ENCODE results near the gene ZNF718. TPM values are rescaled to one million over a fixed set of nuclear protein-coding genes. Genes with fewer than 3 reads are reported as not detected.
A peak's percentile ranks its signal among the peaks of the same experiment; 100 is the strongest.
"Not testable (repeated sequence)": the region's sequence is repeated elsewhere in the genome, so short reads cannot be mapped to it uniquely, and the experiment has no call there.

The ZNF718 gene
- total RNA-seq, 2 donors from 2014 or later = 2.0 to 6.3 TPM

DNA sequence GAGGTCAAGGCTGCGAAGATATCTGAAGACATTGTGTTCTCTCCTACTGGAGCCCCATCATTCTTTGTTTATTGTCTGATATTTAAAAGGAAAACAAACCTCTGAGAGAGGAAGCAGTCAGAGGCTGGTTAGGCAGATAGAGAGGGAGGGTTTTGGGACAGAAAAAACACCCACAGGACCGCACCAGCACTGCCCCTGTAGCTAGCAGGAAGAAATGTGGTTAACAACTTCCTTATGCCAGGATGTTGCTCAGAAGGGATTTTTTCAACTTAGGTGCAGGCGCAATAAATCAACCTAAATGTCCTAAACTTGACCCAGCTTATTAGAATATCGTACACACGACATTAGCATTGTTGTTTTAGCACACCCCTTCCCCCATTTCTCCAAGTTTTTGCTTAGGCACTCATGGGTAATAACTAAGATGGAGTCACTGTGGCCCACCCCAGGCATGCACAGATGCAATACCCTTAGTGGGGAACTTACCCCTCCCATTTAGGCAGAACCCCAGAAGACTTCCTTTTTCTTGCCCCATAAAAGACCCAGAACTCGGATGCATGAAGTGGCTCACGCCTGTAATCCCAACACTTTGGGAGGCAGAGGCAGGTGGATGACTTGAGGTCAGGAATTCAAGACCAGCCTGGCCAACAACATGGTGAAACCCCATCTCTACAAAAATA, 2.8 kb upstream of the ZNF718 start:
- DNase-seq = no peak
- H3K9me3 ChIP-seq (ENCODE audit: control insufficient read depth, low read length, poor library complexity, severe bottlenecking) = peaks cover 8% of the 10 kb centered on the region
- H3K27ac Mint-ChIP-seq = peak overlapping the region; percentile 3
- peak; percentile 65 for ATAC-seq
- H3K27me3 Mint-ChIP-seq = no peaks in the 10 kb centered on the region
- H3K4me3 Mint-ChIP-seq = peak overlapping the region; percentile 19
- no peaks in the 10 kb centered on the region for H3K36me3 Mint-ChIP-seq (ENCODE audit: low read depth)
- peaks cover 9% of the 10 kb centered on the region for H3K4me1 Mint-ChIP-seq

DNA sequence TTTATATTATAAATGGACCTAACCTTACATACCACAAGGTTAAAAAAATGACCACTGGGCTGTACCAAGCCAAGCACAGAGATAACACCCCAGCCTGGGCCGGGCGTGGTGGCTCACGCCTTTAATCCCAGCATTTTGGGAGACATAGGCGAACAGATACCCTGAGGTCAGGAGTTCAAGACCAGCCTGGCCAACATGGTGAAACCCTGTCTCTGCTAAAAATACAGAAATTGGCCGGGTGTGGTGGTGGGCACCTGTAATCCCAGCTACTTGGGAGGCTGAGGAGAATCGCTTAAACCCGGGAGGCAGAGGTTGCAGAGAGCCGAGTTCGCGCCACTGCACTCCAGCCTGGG, 403 bp upstream of the ZNF718 start:
- H3K27me3 Mint-ChIP-seq; H3K36me3 Mint-ChIP-seq (ENCODE audit: low read depth); H3K27ac Mint-ChIP-seq; DNase-seq; H3K9me3 ChIP-seq (ENCODE audit: control insufficient read depth, low read length, poor library complexity, severe bottlenecking); H3K4me3 Mint-ChIP-seq; ATAC-seq: not testable (repeated sequence)
- H3K4me1 Mint-ChIP-seq = peaks cover 11% of the 10 kb centered on the region

DNA sequence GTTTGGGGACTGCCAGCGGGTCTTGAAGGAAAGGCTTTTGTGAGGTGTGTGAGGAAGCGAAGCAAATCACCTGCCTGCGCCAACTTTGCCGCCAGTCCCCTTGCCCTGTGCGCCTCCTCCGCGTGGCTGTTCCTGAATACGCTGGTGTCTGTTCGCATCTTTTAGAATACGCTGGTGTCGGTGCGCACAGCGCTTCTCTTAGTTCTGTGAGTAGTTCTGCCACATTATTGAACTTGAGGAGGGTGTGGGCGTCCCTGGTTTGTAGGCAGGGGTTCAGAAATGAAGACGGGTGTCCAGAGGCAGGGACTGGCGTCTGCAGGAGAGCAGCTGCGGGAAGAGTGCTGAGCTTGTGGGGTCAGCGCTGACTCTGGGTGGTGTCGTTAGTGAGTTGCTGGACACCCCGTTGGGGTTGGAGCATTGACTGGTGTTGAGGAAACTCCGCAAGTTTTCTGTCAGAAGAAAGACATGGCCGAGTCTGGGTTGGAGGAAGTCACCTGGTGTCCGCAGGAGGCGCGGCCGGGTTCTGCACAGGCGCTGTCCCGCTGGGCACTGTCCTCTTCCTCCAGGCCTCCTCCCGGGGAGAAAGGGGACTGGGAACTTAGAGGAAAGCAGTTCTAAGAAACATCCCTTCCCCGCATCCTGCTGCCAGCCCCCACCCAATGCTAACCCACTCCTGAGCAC, 930 bp downstream of the ZNF718 start:
- DNase-seq = no peak

DNA sequence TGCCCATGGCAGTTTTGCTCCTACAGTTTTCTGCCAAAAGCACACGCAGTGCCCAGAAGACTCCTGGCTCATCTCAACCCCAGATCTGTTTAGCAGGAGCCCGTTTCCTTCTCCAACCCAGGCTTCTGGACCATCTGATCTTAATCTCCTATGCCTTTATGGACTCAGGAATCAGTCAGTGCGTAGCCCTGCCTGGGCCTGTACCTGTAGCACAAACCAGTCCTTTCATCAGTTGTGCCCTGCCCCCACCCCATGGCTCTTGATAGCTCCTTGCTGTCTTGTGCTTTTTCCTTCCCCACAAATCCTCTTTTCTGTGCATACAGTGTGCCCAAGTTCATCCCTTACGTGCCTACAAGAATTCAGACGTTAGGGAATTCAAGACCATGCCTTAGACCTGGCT, 1.5 kb downstream of the ZNF718 start:
- no peak for DNase-seq
- ATAC-seq = no peak
- H3K36me3 Mint-ChIP-seq (ENCODE audit: low read depth) = no peaks in the 10 kb centered on the region
- H3K4me3 Mint-ChIP-seq = no peak overlapping the region
- H3K4me1 Mint-ChIP-seq = peaks cover 11% of the 10 kb centered on the region
- H3K9me3 ChIP-seq (ENCODE audit: control insufficient read depth, low read length, poor library complexity, severe bottlenecking) = peaks cover 3% of the 10 kb centered on the region
- no peak overlapping the region for H3K27ac Mint-ChIP-seq
- H3K27me3 Mint-ChIP-seq = no peaks in the 10 kb centered on the region

More for the DNA sequence above, 930 bp downstream of the ZNF718 start:
- Mint-ChIP-seq H3K4me3 (peak overlapping the region; percentile 85), H3K27me3 (no peaks in the 10 kb centered on the region), H3K36me3 (ENCODE audit: low read depth) (no peaks in the 10 kb centered on the region), H3K4me1 (peaks cover 11% of the 10 kb centered on the region), H3K27ac (no peak overlapping the region)
- peaks cover 4% of the 10 kb centered on the region for H3K9me3 ChIP-seq (ENCODE audit: control insufficient read depth, low read length, poor library complexity, severe bottlenecking)
- ATAC-seq = peak; percentile 8

DNA sequence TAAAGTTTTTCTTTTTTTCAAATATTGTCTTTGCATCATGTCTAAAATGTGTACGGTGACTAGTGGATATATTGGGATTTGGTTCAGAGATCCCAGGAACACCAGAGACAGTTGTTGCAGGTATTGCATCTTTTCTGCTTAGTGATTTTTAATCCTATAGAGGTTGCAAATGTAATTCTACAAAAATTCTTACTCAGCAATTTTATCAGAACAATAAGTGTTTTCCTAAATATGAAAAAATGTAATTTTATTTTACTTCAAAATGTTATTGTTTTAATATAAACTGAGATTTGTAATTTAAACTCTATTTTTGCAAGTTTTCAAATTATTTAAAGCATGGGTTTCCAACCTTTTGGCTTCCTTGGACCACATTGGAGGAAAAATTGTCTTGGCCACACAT, 8.2 kb downstream of the ZNF718 start:
- ATAC-seq (no peak), DNase-seq (no peak)
- Mint-ChIP-seq H3K27me3 (no peaks in the 10 kb centered on the region), H3K4me3 (no peak overlapping the region), H3K27ac (no peak overlapping the region), H3K36me3 (ENCODE audit: low read depth) (no peaks in the 10 kb centered on the region), H3K4me1 (no peaks in the 10 kb centered on the region)
- H3K9me3 ChIP-seq (ENCODE audit: control insufficient read depth, low read length, poor library complexity, severe bottlenecking) = peaks cover 10% of the 10 kb centered on the region

DNA sequence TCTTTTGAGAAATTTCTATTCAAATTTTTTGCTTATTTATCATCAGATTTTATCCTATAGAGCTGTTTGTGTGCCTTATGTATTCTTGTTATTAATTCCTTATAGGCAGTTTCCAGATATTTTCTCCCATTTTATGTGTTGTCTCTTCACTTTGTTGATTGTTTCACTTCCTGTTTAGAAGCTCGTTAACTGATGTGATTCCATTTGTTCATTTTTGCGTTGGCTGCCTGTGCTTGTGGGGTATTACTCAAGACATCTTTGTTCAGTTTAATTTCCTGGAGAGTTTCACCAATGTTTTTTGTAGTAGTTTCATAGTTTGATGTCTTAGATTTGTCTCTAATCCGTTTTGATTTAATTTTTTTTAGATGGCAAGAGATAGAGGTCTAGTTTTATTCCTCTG, 14.6 kb downstream of the ZNF718 start:
- H3K9me3 ChIP-seq (ENCODE audit: control insufficient read depth, low read length, poor library complexity, severe bottlenecking) = peaks cover 27% of the 10 kb centered on the region
- ATAC-seq (no peak), DNase-seq (no peak)
- Mint-ChIP-seq H3K36me3 (ENCODE audit: low read depth) (no peaks in the 10 kb centered on the region), H3K27me3 (no peaks in the 10 kb centered on the region), H3K4me1 (no peaks in the 10 kb centered on the region), H3K4me3 (no peak overlapping the region), H3K27ac (no peak overlapping the region)

DNA sequence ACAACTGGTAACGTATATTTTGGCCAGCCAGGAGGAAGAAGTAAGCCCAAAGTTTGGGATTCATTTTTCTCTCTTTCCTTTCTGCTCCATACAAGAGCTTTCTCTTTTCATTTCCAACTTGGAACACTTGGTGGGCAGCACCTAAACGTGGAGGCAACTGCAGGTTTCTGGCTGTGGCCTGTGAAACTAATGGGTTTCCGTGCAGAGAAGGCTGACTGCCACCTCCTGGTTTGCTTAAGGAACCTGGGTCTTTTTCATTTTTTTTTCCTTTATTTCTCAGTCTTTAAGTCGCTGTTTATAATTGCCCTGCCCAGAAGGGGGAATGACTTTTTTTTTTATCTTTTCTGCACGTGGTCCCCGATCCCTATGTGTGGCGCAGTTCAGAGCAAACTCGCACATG, 15.4 kb downstream of the ZNF718 start:
- H3K4me3 Mint-ChIP-seq = no peak overlapping the region
- ATAC-seq (no peak), DNase-seq (no peak)
- H3K4me1 Mint-ChIP-seq = no peaks in the 10 kb centered on the region
- H3K27me3 Mint-ChIP-seq = no peaks in the 10 kb centered on the region
- H3K36me3 Mint-ChIP-seq (ENCODE audit: low read depth) = no peaks in the 10 kb centered on the region
- no peak overlapping the region for H3K27ac Mint-ChIP-seq
- H3K9me3 ChIP-seq (ENCODE audit: control insufficient read depth, low read length, poor library complexity, severe bottlenecking) = peaks cover 26% of the 10 kb centered on the region

DNA sequence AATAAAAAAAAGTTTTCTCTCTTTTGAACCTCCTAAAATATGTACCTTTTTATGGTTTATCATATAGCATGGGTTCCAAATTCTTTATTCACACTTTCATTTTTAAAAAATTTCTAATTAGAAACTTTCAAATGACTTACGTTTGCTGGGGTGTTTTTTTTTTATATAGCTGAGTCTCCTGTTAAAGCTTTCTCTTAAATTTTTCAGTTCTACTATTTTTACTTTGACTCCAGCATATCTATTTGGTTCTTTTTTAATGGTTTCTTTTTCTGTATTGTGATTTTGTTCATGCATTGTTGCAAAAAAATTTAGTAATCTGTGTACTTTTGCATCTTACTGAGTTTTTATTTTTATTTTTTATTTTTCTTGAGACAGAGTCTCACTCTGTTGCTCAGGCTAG, 22.3 kb downstream of the ZNF718 start:
- H3K27me3 Mint-ChIP-seq = no peaks in the 10 kb centered on the region
- no peak overlapping the region for H3K27ac Mint-ChIP-seq
- ATAC-seq (no peak), DNase-seq (no peak)
- H3K36me3 Mint-ChIP-seq (ENCODE audit: low read depth) = no peaks in the 10 kb centered on the region
- H3K4me1 Mint-ChIP-seq = no peaks in the 10 kb centered on the region
- H3K4me3 Mint-ChIP-seq = no peak overlapping the region
- H3K9me3 ChIP-seq (ENCODE audit: control insufficient read depth, low read length, poor library complexity, severe bottlenecking) = peaks cover 34% of the 10 kb centered on the region

DNA sequence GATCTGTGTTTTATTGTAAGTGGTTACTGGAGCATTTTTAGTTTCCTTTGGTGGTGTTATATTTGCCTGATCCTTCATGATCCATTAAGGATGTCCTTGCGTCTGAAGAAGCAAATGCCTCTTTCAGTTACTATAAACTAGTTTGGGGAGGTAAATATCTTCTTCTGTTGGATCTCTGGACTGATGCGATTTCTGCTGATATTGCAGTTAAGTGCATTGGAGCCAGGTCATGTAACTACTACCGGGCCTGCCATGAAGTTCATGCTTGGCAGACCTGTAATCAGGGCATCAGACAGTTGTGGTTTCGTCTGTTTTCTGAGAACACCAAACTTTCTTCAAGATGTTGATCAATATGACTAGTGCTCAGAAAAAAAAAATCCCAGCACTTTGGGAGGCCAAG, 22.9 kb downstream of the ZNF718 start:
- H3K9me3 ChIP-seq (ENCODE audit: control insufficient read depth, low read length, poor library complexity, severe bottlenecking) = peaks cover 34% of the 10 kb centered on the region
- no peaks in the 10 kb centered on the region for H3K36me3 Mint-ChIP-seq (ENCODE audit: low read depth)
- DNase-seq (no peak), ATAC-seq (no peak)
- H3K27me3 Mint-ChIP-seq = no peaks in the 10 kb centered on the region
- no peak overlapping the region for H3K27ac Mint-ChIP-seq
- no peak overlapping the region for H3K4me3 Mint-ChIP-seq
- H3K4me1 Mint-ChIP-seq = no peaks in the 10 kb centered on the region

DNA sequence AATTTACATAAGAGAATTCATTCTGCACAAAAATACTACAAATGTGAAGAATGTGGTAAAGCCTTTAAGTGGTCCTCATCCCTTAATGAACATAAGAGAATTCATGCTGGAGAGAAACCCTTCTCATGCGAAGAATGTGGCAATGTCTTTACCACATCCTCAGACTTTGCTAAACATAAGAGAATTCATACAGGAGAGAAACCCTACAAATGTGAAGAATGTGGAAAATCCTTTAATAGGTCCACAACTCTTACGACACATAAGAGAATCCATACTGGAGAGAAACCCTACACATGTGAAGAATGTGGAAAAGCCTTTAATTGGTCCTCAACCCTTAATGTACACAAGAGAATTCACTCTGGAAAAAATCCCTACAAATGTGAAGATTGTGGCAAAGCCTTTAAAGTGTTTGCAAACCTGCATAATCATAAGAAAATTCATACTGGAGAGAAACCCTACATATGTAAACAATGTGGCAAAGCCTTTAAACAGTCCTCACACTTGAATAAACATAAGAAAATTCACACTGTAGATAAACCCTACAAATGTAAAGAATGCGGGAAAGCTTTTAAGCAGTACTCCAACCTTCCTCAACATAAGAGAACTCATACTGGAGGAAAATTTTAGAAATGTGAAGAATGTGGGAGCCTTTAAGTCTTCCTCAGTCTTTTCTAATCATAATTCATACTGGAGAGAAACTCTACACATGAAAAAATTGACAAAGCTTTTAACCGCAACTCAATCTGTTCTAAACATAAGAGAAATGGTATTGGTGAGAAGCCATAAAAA, 37.4 kb downstream of the ZNF718 start:
- ATAC-seq (no peak), DNase-seq (no peak)
- H3K9me3 ChIP-seq (ENCODE audit: control insufficient read depth, low read length, poor library complexity, severe bottlenecking) = peaks cover 40% of the 10 kb centered on the region
- H3K4me3 Mint-ChIP-seq = no peak overlapping the region
- no peaks in the 10 kb centered on the region for H3K4me1 Mint-ChIP-seq
- no peaks in the 10 kb centered on the region for H3K27me3 Mint-ChIP-seq
- H3K27ac Mint-ChIP-seq = no peak overlapping the region
- no peaks in the 10 kb centered on the region for H3K36me3 Mint-ChIP-seq (ENCODE audit: low read depth)

DNA sequence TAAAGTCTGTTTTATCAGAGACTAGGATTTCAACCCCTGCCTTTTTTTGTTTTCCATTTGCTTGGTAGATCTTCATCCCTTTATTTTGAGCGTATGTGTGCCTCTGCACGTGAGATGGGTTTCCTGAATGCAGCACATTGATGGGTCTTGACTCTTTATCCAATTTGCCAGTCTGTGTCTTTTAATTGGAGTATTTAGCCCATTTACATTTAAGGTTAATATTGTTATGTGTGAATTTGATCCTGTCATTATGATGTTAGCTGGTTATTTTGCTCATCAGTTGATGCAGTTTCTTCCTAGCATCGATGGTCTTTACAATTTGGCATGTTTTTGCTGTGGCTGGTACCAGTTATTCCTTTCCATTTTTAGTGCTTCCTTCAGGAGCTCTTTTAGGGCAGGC, 45.3 kb downstream of the ZNF718 start:
- not testable (repeated sequence) for H3K4me3 Mint-ChIP-seq; H3K4me1 Mint-ChIP-seq; DNase-seq; H3K36me3 Mint-ChIP-seq (ENCODE audit: low read depth); H3K27me3 Mint-ChIP-seq; ATAC-seq; H3K27ac Mint-ChIP-seq
- peaks cover 17% of the 10 kb centered on the region for H3K9me3 ChIP-seq (ENCODE audit: control insufficient read depth, low read length, poor library complexity, severe bottlenecking)

DNA sequence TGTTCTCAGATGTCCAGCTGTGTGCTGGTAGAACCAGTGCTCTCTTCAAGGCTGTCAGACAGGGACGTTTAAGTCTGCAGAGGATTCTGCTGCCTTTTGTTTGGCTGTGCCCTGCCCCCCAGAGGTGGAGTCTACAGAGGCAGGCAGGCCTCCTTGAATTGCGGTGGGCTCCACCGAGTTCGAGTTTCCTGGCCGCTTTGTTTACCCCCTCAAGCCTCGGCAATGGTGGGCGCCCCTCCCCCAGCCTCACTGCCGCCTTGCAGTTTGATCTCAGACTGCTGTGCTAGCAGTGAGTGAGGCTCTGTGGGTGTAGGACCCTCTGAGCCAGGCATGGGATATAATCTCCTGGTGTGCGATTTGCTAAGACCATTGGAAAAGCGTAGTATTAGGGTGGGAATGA, 47.0 kb downstream of the ZNF718 start:
- not testable (repeated sequence) for ATAC-seq; DNase-seq; H3K27ac Mint-ChIP-seq; H3K4me3 Mint-ChIP-seq; H3K36me3 Mint-ChIP-seq (ENCODE audit: low read depth); H3K4me1 Mint-ChIP-seq; H3K27me3 Mint-ChIP-seq
- peaks cover 24% of the 10 kb centered on the region for H3K9me3 ChIP-seq (ENCODE audit: control insufficient read depth, low read length, poor library complexity, severe bottlenecking)

DNA sequence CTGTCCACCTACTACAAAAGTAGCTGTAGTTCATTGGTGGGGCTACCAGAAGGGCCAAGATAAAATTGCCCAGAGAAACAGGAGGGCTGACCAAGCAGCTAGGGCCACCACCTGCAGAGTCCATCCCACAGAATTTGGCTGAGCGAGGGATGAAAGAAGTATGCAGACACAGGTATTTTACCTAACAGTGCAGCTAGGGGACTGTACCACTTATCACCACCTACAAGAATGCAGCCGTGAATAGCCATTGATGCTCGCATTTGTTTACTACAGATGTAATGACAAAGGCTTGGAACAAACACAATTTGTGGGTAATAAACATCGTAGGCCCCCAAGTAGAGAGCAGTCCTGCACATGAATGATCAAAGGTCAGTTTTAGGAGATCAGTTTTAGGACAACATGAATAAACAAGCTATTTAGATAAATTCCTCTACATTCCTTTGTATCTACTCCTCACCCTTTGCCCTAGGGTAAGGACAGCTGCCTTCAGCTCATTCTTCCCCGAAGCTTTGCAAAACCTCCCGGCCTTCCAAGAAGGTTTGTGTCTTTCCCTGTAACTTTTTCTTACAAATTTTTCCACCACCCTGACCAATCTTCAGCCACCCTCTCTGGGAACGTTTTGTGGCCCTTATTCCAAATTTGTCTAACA, 49.5 kb downstream of the ZNF718 start:
- ATAC-seq = no peak
- DNase-seq = no peak
- Mint-ChIP-seq H3K27ac (no peak overlapping the region), H3K4me3 (no peak overlapping the region), H3K36me3 (ENCODE audit: low read depth) (no peaks in the 10 kb centered on the region), H3K27me3 (no peaks in the 10 kb centered on the region), H3K4me1 (no peaks in the 10 kb centered on the region)
- peaks cover 43% of the 10 kb centered on the region for H3K9me3 ChIP-seq (ENCODE audit: control insufficient read depth, low read length, poor library complexity, severe bottlenecking)
